Measurements from ENCODE around the gene MSTO1.
"Not testable (repeated sequence)": the region's sequence is repeated elsewhere in the genome, so short reads cannot be mapped to it uniquely, and the experiment has no call there.

The MSTO1 gene

DNA sequence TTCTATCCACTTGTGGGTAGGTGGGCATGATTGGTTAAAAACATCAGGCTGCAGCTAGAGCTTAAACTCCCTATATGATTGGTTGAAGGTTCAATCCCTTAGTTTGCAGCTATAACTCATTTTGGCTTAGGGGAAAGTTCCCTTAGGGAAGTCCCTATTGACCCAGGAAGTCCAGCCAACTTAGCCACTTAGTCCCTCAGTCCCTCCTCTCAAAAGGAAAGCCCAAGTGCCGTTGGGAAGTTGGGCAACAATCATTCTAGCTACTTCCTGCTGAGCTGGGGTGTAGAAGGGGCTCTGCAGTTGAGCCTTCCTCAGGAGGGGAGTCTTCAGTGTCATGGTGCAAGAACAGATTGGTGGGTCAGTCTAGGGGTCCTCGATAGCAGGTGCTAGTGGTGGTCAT lies 12.2 kb downstream of the MSTO1 start:
- no peak for FAIRE-seq

DNA sequence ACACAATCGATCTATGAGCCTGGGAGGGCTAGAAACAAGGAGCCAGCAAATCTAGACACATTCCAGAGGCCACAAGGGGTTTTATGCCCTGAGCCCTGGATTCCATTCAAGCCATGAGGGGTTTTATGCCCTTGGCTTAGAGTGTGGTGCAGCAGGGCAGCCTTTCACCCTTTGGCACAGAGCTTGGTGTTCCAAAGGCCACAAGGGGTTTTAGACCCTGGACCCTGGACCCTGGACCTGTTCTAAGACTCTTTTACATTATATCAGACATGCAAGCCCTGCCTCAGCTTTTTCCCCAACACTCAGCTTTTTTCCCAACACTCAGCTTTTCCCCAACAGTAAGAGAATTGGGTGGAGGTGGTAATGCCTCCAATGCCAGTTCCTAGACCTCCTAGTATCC lies 13.3 kb downstream of the MSTO1 start:
- no peak for FAIRE-seq

DNA sequence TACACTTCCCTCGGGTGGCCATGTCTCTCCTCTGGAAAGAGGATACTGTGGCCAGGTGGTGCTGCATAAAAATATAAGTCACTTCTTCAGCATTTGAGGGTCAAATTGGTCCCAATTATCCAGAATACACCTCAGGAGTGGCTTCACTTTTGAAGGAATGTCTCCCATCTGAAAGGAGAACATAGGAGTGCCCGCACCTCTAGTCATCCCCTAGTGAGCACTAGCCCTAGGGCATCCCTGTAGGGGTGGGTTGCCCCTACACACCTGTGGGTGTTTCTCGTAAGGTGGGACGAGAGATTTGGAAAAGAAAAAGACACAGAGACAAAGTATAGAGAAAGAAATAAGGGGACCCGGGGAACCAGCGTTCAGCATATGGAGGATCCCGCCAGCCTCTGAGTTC lies 16.4 kb downstream of the MSTO1 start:
- FAIRE-seq, result not testable (repeated sequence)

DNA sequence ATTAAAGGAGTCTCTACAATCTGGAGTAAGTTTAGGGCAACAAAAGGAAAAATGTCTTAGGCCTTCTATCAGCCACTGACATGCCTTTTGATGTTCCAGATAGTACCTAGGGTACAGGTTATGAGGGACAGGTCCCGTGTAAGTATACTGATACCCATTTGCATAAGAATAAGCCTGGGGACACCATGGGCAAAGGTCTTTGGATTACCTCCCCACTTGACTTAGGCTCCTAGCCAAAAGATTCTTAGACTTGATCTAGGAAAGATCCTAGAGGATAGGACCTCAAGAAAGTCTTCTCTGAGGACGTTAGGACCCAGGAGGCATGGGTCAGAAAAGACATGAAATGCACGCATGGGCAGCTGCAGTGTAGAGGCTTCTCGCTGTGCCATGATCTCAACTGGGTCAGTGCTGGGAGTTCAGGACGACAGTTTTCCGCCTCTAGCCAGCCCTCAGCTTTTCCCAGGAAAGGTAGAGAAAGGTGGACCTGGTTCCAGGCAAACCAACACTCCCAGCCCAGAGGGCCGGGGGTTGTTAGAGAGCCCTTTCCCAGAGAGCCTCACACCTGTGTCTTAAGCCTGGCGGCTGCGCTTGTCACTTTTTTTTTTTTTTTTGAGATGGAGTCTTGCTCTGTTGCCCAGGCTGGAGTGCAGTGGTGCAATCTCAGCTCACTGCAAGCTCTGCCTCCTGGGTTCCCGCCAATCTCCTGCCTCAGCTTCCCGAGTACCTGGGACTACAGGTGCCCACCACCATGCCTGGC lies 26.6 kb downstream of the MSTO1 start:
- FAIRE-seq, result no peak

DNA sequence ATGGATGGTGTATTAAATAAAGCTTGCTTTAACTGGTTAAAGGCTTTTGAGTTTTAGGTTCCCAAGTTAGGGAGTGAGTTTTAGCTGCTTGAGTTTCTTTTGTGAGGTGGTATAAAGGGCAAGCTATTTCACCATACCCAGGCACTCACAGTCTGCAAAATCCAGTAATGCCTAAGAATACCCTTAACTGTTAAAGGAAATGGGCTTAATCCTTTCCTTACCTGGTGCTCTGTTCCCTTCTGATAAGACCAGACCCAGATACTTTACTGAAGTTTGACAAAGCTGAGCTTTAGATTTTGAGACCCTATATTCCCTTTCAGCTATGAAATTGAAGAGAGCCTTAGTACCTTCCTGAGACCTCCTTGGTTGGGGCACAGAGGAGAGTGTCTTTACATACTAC lies 30.3 kb downstream of the MSTO1 start:
- no peak for FAIRE-seq

DNA sequence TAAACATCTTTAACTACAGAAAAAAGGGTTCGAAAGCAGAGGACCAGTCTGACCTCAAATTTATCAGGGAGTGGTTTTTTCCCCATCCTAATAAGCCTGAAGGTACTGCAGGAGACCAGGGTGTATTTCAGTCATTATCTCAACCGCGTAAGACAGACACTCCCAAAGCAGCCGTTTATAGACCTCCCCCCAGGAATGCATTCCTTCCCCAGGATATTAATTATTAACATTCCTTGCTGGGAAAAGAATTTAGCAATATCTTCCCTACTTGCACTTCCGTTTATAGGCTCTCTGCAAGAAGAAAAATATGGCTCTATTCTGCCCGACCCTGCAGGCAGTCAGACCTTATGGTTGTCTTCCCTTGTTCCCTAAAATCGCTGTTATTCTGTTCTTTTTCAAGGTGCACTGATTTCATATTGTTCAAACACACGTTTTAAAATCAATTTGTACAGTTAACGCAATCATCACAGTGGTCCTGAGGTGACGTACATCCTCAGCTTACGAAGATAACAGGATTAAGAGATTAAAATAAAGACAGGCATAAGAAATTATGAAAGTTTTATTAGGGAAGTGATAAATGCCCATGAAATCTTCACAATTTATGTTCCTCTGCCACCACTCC lies 32.7 kb downstream of the MSTO1 start:
- not testable (repeated sequence) for FAIRE-seq

DNA sequence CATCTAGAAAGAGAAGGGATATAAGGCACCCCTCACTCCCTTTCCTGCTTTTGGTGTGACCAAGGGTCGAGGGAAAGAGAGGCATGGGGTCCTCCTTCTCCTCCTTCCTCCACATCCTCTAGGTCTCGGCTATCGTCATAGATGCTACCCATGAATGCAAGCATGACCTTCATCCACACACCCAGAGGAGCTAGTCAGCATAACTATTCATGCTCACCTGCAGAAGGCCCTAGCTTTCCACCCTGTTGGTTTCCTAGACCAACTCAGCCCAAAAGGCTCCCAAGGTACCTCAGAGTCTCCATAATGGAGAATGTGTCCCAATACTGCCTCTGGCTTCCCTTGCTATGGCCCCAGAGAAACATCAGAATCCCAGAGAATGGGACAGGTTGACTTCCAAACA lies 33.2 kb downstream of the MSTO1 start:
- FAIRE-seq, result no peak

DNA sequence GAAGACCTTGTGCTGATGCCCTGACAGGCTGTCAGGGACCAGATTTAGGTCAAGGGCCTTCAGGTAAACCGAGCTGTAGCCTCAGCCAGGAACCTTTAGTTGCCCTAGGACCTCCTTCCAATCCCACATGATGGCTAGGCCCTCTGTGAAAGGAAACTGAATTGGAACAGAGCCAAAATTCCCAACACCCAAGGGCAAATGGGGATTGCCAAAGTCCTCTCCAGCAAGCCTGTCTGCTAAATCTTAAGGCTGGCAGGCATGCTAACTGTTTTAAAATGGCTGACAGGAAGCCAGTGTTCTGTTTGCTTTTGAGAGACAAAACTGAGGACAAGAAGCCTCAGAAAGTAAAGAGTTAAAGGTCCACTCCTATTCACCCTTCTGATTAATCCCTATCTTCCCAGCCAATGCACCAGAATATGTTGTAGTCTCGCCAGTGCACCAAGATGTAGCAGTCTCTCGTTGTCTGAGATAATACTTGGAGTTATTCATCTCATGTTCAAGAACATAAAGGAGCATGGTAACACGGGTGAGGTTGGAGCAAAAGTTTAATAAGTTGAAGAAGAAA lies 35.1 kb downstream of the MSTO1 start:
- no peak for FAIRE-seq

DNA sequence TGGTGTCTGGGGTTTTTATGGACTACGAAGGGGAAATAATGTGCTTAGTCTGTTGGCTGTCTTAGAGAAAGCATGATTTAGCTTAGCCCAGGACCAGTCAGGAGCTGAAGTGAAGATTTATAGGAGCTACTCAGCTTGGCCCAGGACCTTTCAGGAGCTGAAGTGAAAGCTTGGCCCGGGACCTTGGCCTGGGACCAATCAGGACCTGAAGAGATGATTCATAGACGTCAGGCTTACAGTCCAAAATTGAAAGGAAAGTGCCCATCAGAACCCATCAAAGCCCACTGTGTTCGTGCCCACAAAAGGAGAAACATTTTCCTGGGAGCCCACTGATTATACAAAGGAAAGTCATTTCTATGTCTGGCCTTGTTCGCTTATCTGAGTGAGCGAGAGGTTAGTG lies 35.6 kb downstream of the MSTO1 start:
- no peak for FAIRE-seq

DNA sequence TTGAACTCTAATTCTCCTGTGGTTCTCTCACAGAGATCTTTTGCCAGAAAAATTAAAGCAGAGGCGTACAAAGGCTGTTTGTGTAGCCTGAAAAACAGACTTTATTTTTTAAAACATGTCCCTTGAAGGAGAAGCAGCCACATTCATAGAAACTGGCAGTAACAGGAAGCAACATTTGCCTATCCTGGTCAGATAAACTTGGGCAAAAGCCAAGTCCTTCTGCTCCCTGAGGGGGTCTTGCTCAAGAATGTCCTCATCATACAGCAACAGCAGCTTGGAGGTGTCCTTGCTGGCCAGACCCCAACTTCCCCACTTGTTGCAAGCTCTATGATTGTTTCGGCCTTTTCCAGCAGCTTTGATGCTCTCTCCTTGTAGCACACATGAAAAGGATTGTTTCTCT lies 36.3 kb downstream of the MSTO1 start:
- FAIRE-seq, result no peak

DNA sequence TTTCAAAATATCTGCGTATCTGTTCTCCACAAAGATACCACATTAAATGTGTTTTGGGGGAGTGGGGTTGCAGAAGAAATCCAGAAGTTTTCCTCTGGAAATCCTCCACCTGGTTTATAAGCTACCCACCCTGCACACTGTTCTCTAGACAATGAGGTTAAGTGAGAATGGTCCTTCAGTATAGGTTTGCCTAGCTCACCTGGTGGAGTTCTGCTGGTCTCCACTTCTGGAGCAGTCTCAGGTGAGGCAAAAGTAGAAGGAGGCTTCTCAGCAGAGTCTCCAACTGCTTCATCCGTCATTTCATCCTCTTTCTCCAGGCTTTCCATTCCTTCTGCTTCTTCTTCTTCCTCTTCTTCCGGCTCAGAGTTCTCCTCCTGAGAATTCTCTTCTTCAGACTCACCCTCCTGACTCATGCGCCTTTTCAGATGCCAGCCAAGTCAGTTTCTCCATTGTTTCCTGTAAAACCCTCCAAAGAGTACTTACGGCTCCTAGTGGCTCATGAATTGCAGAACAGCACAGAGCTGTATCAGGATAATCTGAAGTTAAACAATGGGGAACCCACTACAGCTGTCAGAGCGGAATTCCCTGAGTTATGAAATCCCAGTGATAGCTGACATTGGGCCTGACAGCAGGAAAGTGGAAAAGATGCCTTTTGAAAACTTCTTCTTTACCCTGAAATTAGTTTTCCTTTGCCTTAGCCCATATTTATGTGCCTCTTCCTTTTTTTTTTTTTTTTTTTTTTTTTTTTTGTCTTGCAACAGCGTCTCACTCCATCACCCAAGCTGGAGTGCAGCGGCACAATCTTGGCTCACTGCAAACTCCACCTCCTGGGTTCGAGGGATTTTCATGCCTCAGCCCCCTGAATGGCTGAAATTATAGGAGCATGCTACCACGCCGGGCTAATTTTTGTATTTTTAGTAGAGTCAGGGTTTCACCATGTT lies 38.5 kb downstream of the MSTO1 start:
- FAIRE-seq, result peak; percentile 80

DNA sequence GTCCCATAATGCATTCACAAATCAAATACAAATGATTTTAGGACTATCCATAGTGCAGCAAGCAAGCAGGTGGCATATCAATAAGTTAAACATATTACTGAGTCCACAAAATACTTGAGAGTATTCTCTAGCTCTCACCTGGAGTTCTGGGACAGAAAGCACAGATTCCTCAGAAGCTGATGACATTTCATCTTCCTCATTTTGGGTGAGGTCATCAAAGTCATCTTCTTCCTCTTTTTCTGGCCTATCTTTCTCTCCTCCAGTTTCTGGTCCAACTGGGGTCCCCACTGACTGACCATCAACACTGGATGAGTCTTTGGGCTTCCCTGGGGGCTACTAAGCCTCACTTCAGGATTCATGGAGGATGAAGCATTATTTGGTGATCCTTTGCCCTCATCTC lies 39.7 kb downstream of the MSTO1 start:
- no peak for FAIRE-seq

DNA sequence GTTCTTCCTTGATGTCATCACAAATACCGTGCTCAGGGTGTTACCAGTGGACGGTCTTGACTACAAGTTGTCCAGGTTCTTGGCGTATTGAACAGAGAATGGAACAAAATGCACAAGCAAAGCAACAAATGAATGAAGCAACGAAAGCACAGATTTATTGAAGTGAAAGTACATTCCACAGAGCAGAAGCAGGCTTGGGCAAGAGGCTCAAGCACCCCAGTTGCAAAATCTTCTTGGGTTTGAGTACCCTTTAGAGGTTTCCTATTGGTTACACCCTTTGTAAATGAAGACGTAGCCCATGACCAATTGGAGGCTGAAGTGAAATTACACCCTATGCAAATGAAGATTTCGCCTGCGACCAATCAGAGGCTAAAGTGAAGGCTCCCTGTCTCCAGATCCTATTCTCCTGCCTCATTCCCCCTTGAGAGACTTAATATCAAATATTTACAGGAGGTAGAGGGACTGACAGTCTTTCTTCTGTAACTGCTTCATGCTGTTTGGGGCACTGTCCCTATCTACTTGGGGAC lies 40.3 kb downstream of the MSTO1 start:
- FAIRE-seq, result no peak

DNA sequence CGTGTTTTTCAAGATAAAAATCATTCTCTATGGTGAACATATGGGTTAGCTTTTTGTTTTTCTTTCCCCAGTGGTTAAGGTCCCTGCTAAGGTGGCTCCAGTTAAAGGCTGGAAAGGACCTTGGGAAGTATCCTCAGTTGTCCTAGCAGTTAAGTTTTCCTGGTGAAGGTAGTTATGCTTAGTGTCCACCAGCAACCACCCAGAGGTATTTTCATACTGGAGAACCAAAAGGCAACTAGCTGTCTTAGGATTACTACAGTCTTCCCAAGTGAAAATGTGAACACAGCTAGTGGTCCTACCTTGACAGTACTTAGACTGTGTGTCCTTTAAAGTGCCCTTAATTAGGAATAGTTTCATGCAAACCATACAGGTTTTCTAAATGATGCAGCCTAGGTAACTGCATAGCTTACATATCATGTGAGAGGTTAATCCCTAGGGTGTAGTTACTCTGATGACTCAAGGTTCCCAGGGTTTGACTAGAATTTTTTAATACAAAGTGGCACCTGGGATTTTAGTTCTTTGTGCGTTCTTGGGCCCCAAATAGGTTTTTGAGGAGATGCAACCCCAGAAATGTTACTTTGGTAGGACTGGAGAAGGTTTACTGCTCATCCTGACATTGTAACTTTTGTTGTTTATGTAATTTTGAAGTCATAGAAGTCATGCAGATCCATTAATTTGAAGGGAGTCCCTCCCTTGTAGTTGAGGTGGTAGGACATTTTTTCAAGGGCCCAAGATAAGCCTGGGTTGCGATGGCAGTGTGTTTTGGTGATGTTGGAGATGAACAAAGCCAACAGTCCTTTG lies 42.0 kb downstream of the MSTO1 start:
- FAIRE-seq, result no peak

DNA sequence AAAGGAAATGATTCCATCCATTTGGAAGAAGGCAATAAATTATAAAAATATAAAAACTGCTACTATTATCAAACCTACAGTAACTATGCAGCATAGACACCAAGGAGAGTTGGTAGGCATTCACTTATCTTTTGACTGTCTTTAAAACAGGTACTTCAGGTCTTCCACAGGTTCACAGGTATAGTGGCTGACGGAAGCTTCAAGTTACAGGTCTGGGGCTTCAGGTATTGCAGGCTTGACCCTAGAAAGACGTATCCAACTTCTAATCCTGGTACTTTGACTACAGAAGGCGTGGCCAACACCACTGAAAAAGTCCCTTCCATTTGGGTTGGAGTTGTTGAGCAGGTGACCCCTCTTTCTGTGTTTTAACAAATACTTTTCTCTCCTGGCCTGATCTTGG lies 42.9 kb downstream of the MSTO1 start:
- FAIRE-seq, result no peak

DNA sequence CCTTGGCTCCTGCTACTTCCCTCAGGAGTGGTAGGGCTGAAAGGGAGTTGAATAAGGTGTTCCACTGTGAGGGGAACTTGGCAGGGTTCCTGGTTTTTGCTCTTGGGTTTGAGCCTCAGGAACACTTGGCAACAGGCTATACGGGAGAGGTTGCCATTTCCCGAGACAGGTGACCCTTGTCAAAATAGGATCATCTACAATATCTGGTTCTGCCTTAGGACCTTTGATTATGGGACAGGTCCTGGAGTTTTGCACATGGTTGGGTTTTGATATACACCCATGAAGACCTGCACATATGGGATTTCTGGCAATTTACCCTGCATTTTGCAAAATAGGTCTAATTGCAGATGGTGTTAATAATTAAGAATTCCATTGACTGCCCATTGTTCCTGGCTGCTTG lies 47.4 kb downstream of the MSTO1 start:
- no peak for FAIRE-seq

DNA sequence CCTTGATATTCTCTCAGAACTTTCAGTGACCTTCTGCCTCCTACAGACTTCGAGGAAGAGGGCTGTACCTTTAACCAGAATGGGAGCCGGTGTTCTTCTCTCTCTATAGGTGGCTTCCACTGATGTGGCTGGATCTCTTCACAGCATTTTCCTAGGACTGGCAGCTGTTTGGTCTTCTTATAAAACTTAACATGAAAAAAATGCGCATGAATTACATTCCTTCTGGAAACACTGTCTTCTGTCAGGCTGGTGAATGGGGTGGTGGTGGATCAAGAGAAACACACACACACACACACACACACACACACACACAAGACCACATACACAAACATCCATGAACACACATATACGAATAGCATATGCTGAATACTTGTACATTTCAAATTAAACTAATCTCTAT lies 51.2 kb downstream of the MSTO1 start:
- not testable (repeated sequence) for FAIRE-seq
